ENCODE data around the gene RSBN1.
"Not testable (repeated sequence)": the region's sequence is repeated elsewhere in the genome, so short reads cannot be mapped to it uniquely, and the experiment has no call there.

The RSBN1 gene

GRCh38 chr1:113782406-113782805 lies 29.9 kb downstream of the RSBN1 start:
- DNase-seq (ENCODE audit: low spot score) = no peak

- no peak for DNase-seq (ENCODE audit: low spot score)
Observed at GRCh38 chr1:113780374-113781146, 31.7 kb downstream of the RSBN1 start.

GRCh38 chr1:113779542-113779941 lies 32.7 kb downstream of the RSBN1 start:
- DNase-seq (ENCODE audit: low spot score) = no peak

GRCh38 chr1:113777561-113777960 lies 34.7 kb downstream of the RSBN1 start:
- DNase-seq (ENCODE audit: low spot score) = no peak

GRCh38 chr1:113770031-113770430 lies 42.2 kb downstream of the RSBN1 start:
- no peak for DNase-seq (ENCODE audit: low spot score)

GRCh38 chr1:113769601-113769970 lies 42.7 kb downstream of the RSBN1 start:
- no peak for DNase-seq (ENCODE audit: low spot score)

- no peak for DNase-seq (ENCODE audit: low spot score)
Observed at GRCh38 chr1:113768916-113769600, 43.2 kb downstream of the RSBN1 start.

- no peak for DNase-seq (ENCODE audit: low spot score)
Observed at GRCh38 chr1:113765306-113766230, 46.7 kb downstream of the RSBN1 start.

GRCh38 chr1:113763661-113764060 lies 48.6 kb downstream of the RSBN1 start:
- DNase-seq (ENCODE audit: low spot score) = no peak

- no peak for DNase-seq (ENCODE audit: low spot score)
Observed at GRCh38 chr1:113761937-113762336, 50.3 kb downstream of the RSBN1 start.

GRCh38 chr1:113760102-113761080 lies 51.9 kb downstream of the RSBN1 start:
- no peak for DNase-seq (ENCODE audit: low spot score)

GRCh38 chr1:113759333-113760101 lies 52.8 kb downstream of the RSBN1 start, which contains the start of gene PHTF1:
Gene PHTF1, minus strand, starts transcription at chr1:113759486. Its CDS starts 783 bp downstream, at chr1:113758703.
- peak; percentile 90 for DNase-seq (ENCODE audit: low spot score)

GRCh38 chr1:113758631-113759332 lies 53.5 kb downstream of the RSBN1 start:
- DNase-seq (ENCODE audit: low spot score) = peak; percentile 74

- no peak for DNase-seq (ENCODE audit: low spot score)
Observed at GRCh38 chr1:113756461-113756860, 55.8 kb downstream of the RSBN1 start.

GRCh38 chr1:113753333-113753732 lies 58.9 kb downstream of the RSBN1 start:
- not testable (repeated sequence) for DNase-seq (ENCODE audit: low spot score)

GRCh38 chr1:113751516-113751915 lies 60.8 kb downstream of the RSBN1 start:
- no peak for DNase-seq (ENCODE audit: low spot score)

- DNase-seq (ENCODE audit: low spot score) = no peak
Observed at GRCh38 chr1:113751114-113751513, 61.2 kb downstream of the RSBN1 start.

GRCh38 chr1:113749402-113749801 lies 62.9 kb downstream of the RSBN1 start:
- DNase-seq (ENCODE audit: low spot score) = no peak

- peak; percentile 53 for DNase-seq (ENCODE audit: low spot score)
Observed at GRCh38 chr1:113747376-113747775, 64.9 kb downstream of the RSBN1 start.

GRCh38 chr1:113745425-113745824 lies 66.9 kb downstream of the RSBN1 start:
- DNase-seq (ENCODE audit: low spot score) = no peak
